H9 (cell line): ENCODE results near the gene MCHR1. TPM values are rescaled to one million over a fixed set of nuclear protein-coding genes. Genes with fewer than 3 reads are reported as not detected.
A peak's percentile ranks its signal among the peaks of the same experiment; 100 is the strongest.

Experiments
- DNase-seq: peaks from one replicate; pipeline ENCODE4 v3.0.0-alpha.2; 2017
- H2AFZ ChIP-seq: one replicate; pipeline ENCODE4 v1.6.1; 2013; ENCODE audit warnings: mild to moderate bottlenecking, low read length, control low read depth, moderate library complexity
- H2AK5ac ChIP-seq: 2 replicates; pipeline ENCODE4 v1.6.1; 2013; ENCODE audit warnings: low read length, control low read depth, mixed read lengths; ENCODE audit not compliant: insufficient read length
- H2BK120ac ChIP-seq: one replicate; pipeline ENCODE4 v1.6.1; 2013; ENCODE audit warnings: low read depth, mild to moderate bottlenecking, low read length, control low read depth, inconsistent platforms; ENCODE audit not compliant: poor library complexity, severe bottlenecking
- H2BK12ac ChIP-seq: 2 replicates; pipeline ENCODE4 v1.6.1; 2013; ENCODE audit warnings: low read length, control low read depth, mixed read lengths, low read depth; ENCODE audit not compliant: insufficient read length
- H2BK15ac ChIP-seq: 2 replicates; pipeline ENCODE4 v1.6.1; 2013; ENCODE audit warnings: low read depth, low read length, control low read depth
- H2BK20ac ChIP-seq: one replicate; pipeline ENCODE4 v1.6.1; 2013; ENCODE audit warnings: low read depth, mild to moderate bottlenecking, low read length, control low read depth, inconsistent platforms; ENCODE audit not compliant: poor library complexity, severe bottlenecking
- H2BK5ac ChIP-seq: 2 replicates; pipeline ENCODE4 v1.6.1; 2013; ENCODE audit warnings: low read length, control low read depth, mixed read lengths; ENCODE audit not compliant: insufficient read length
- H3K14ac ChIP-seq: 2 replicates; pipeline ENCODE4 v1.6.1; 2013; ENCODE audit warnings: low read length, control low read depth; ENCODE audit not compliant: insufficient read depth
- H3K18ac ChIP-seq: 2 replicates; pipeline ENCODE4 v1.6.1; 2013; ENCODE audit warnings: low read depth, mild to moderate bottlenecking, mixed read lengths, low read length, control low read depth; ENCODE audit not compliant: insufficient read length
- H3K23ac ChIP-seq: 2 replicates; pipeline ENCODE4 v1.6.1; 2013; ENCODE audit warnings: low read length, control low read depth, mixed read lengths, low read depth; ENCODE audit not compliant: insufficient read length
- H3K23me2 ChIP-seq: 2 replicates; pipeline ENCODE4 v1.6.1; 2013; ENCODE audit warnings: low read depth, mild to moderate bottlenecking, mixed read lengths, low read length, control low read depth; ENCODE audit not compliant: insufficient read length, poor library complexity, severe bottlenecking
- H3K27ac ChIP-seq: 2 replicates; pipeline ENCODE4 v1.5.1; 2013; ENCODE audit warnings: low read length, control low read depth, mixed read lengths, low read depth; ENCODE audit not compliant: insufficient read length
- H3K27me3 ChIP-seq: 2 replicates; pipeline ENCODE4 v1.6.1; 2013; ENCODE audit warnings: low read length, control low read depth, inconsistent platforms; ENCODE audit not compliant: insufficient read depth
- H3K4ac ChIP-seq: 2 replicates; pipeline ENCODE4 v1.6.1; 2013; ENCODE audit warnings: low read depth, mild to moderate bottlenecking, control low read depth, inconsistent platforms, low read length, moderate library complexity
- H3K4me1 ChIP-seq: 2 replicates; pipeline ENCODE4 v1.6.1; 2013; ENCODE audit warnings: low read length, control low read depth, inconsistent platforms; ENCODE audit not compliant: insufficient read depth
- H3K4me2 ChIP-seq: 2 replicates; pipeline ENCODE4 v1.6.1; 2013; ENCODE audit warnings: low read length, control low read depth, mixed read lengths; ENCODE audit not compliant: insufficient read length, insufficient read depth
- H3K56ac ChIP-seq: 2 replicates; pipeline ENCODE4 v1.6.1; 2013; ENCODE audit warnings: low read depth, mild to moderate bottlenecking, mixed read lengths, low read length, control low read depth; ENCODE audit not compliant: insufficient read length
- H3K79me1 ChIP-seq: 2 replicates; pipeline ENCODE4 v1.6.1; 2013; ENCODE audit warnings: low read depth, mild to moderate bottlenecking, moderate library complexity, low read length, control low read depth, inconsistent platforms; ENCODE audit not compliant: insufficient read depth, poor library complexity, severe bottlenecking
- H3K79me2 ChIP-seq: 2 replicates; pipeline ENCODE4 v1.6.1; 2013; ENCODE audit warnings: low read length, control low read depth, inconsistent platforms; ENCODE audit not compliant: insufficient read depth
- H3K9ac ChIP-seq: 2 replicates; pipeline ENCODE4 v1.6.1; 2013; ENCODE audit warnings: low read length, control low read depth, mixed read lengths; ENCODE audit not compliant: insufficient read length; ENCODE audit errors: extremely low read depth
- H3K9me3 ChIP-seq: one replicate; pipeline ENCODE4 v1.6.1; 2013; ENCODE audit warnings: low read depth, low read length, inconsistent platforms; ENCODE audit not compliant: control insufficient read depth
- H3T11ph ChIP-seq: one replicate; pipeline ENCODE4 v1.6.1; 2013; ENCODE audit warnings: mild to moderate bottlenecking, low read length, control low read depth, inconsistent platforms
- H4K20me1 ChIP-seq: one replicate; pipeline ENCODE4 v1.6.1; 2013; ENCODE audit not compliant: control insufficient read depth, insufficient read length, insufficient read depth
- H4K5ac ChIP-seq: 2 replicates; pipeline ENCODE4 v1.6.1; 2013; ENCODE audit warnings: low read depth, mild to moderate bottlenecking, mixed read lengths, low read length, control low read depth; ENCODE audit not compliant: insufficient read length
- H4K8ac ChIP-seq: replicated peaks from 2 replicates; pipeline ENCODE4 v1.6.1; 2013; ENCODE audit warnings: low read length, control low read depth, mixed read lengths, low read depth; ENCODE audit not compliant: insufficient read length
- H4K91ac ChIP-seq: 2 replicates; pipeline ENCODE4 v1.6.1; 2013; ENCODE audit warnings: low read depth, mild to moderate bottlenecking, moderate library complexity, mixed read lengths, low read length, control low read depth; ENCODE audit not compliant: insufficient read length
- H3K27ac Mint-ChIP-seq, 3 experiments: 2 replicates in 2 of 3; 3 replicates in 1 of 3; pipeline ENCODE4 v1.8.0; 2020 to 2021; ENCODE audit warnings: mixed read lengths in 3 of 3, mild to moderate bottlenecking in 1 of 3, moderate library complexity in 1 of 3
- H3K27me3 Mint-ChIP-seq: 2 replicates; pipeline ENCODE4 v1.8.0; 2021; ENCODE audit warnings: low read depth, mild to moderate bottlenecking, moderate library complexity, mixed read lengths
- H3K36me3 Mint-ChIP-seq, 3 experiments: 2 replicates in 2 of 3; 3 replicates in 1 of 3; pipeline ENCODE4 v1.8.0; 2020 to 2021; ENCODE audit warnings: low read depth in 3 of 3, mixed read lengths in 3 of 3; ENCODE audit not compliant: insufficient read depth in 1 of 3
- H3K4me1 Mint-ChIP-seq, 2 experiments: 2 replicates each; pipeline ENCODE4 v1.8.0; 2020; ENCODE audit warnings: mixed read lengths in 2 of 2
- H3K4me3 Mint-ChIP-seq, 2 experiments: 2 replicates in 1 of 2; 3 replicates in 1 of 2; pipeline ENCODE4 v1.8.0; 2020 to 2021; ENCODE audit warnings: mild to moderate bottlenecking in 2 of 2, mixed read lengths in 2 of 2, moderate library complexity in 1 of 2
- H3K9me3 Mint-ChIP-seq, 2 experiments: 2 replicates in 1 of 2; 3 replicates in 1 of 2; pipeline ENCODE4 v1.8.0; 2020; ENCODE audit warnings: mild to moderate bottlenecking in 2 of 2, mixed read lengths in 2 of 2, moderate library complexity in 1 of 2
- CTCF ChIP-seq: fragments of 200-600 bp; sonication (generic); conservative IDR thresholded peaks from 3 replicates; pipeline ENCODE4 v1.8.0; 2021; ENCODE audit warnings: antibody characterized with exemption, mild to moderate bottlenecking
- WGBS: extraction: QIAGEN DNeasy Blood & Tissue Kit; methylation state at CpG from one replicate; pipeline ENCODE4 v1.1.7; 2013; ENCODE audit warnings: missing lambda C conversion rate, low lambda C conversion rate, mixed read lengths; ENCODE audit not compliant: insufficient read length; ENCODE audit errors: extremely low coverage; 5-methylcytosine and 5-hydroxymethylcytosine counted together
- total RNA-seq: library from RNA; stranded (reverse); gene quantifications from 2 replicates; pipeline ENCODE4 v1.2.1, GENCODE V29; 2021

MCHR1 gene
- total RNA-seq, 1 experiment from 2014 or later: 2.9 TPM

DNA sequence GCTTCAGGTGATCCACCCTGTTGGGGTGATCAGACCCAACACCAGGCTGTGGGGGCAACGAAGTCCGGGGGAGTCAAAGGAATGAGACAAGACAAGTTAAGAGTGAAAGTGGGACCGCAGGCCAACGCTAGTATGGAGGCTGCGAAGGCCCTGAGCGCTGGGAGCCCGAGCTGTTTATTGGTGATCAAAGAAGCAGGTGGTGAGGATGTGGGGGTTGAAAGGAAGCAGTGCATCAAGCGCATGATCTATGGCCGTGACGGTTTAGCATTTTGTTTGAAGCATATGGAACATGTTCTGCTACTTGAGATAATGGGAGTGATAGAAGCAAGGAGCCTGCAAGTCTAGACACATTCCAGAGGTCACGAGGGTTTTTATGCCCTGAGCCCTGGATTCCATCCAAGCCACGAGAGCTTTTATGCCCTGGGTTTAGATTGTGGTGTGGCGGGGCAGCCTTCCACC, 49.5 kb downstream of the MCHR1 start:
- H2AFZ ChIP-seq: no peak overlapping the region
- H3K9ac ChIP-seq: no peak overlapping the region
- H2BK5ac ChIP-seq: no peak overlapping the region

More for the DNA sequence above, 49.5 kb downstream of the MCHR1 start:
- TF ChIP-seq CTCF: no peak
- H3K4me1 ChIP-seq: no peaks in the 10 kb centered on the region; the same call in 1 of the 2 replicates
- no peaks in the 10 kb centered on the region for H3K27me3 ChIP-seq
- H2BK20ac ChIP-seq: no peak overlapping the region
- no peaks in the 10 kb centered on the region for H3K9me3 ChIP-seq
- no peak overlapping the region for H3K56ac ChIP-seq
- no peaks in the 10 kb centered on the region for H3K79me2 ChIP-seq
- H3K79me1 ChIP-seq: no peaks in the 10 kb centered on the region
- H3K9me3 Mint-ChIP-seq: peaks cover 0 to 3% of the 10 kb centered on the region in 2 experiments; a peak in 2 of 5 replicates
- H3K4me1 Mint-ChIP-seq: peaks cover 35 to 39% of the 10 kb centered on the region in 2 experiments
- H3K23ac ChIP-seq: no peak overlapping the region
- H3K27ac ChIP-seq: peak overlapping the region; percentile 59
- no peak for DNase-seq
- peak overlapping the region; percentile 13 to 97 (median 74); a peak in 6 of 7 replicates for H3K27ac Mint-ChIP-seq
- H3T11ph ChIP-seq: no peak overlapping the region
- no peak overlapping the region for H2BK120ac ChIP-seq
- H3K4me2 ChIP-seq: no peak overlapping the region
- H4K5ac ChIP-seq: no peak overlapping the region
- no peaks in the 10 kb centered on the region; a peak in 2 of 7 replicates for H3K36me3 Mint-ChIP-seq
- H4K91ac ChIP-seq: peak overlapping the region; percentile 69
- peak overlapping the region; percentile 53 for H3K18ac ChIP-seq
- no CpG with 5 or more reads among the region's 13 CpGs for whole genome bisulfite sequencing
- no peaks in the 10 kb centered on the region for H4K20me1 ChIP-seq
- H4K8ac ChIP-seq: no peak overlapping the region
- H3K23me2 ChIP-seq: no peaks in the 10 kb centered on the region
- no peaks in the 10 kb centered on the region for H3K27me3 Mint-ChIP-seq
- no peak overlapping the region for H3K4ac ChIP-seq
- H2BK12ac ChIP-seq: no peak overlapping the region
- no peak overlapping the region for H2BK15ac ChIP-seq
- no peak overlapping the region for H2AK5ac ChIP-seq
- H3K14ac ChIP-seq: 0 out of 2 replicates have a peak overlapping the region, but pooled peaks have one; percentile 56
- no peak overlapping the region; a peak in 1 of 5 replicates for H3K4me3 Mint-ChIP-seq
